ENCODE data around the gene FRY. TPM values are rescaled to one million over a fixed set of nuclear protein-coding genes. Genes with fewer than 3 reads are reported as not detected.

FRY gene
- total and polyA plus RNA-seq, 2 of the 13 experiments (the other 11 are each of a cell fraction or from before 2014, with no cell fraction given), result 8.2 to 13.1 TPM

GRCh38 chr13:32246468-32246867 is 214.9 kb downstream of the FRY start (continued):
- TF ChIP-seq ZNF251 (CRISPR knock-in tag; IDR thresholded peaks at IDR 0.05) (no peak), TBX3 (IDR thresholded peaks at IDR 0.05; ENCODE audit: borderline replicate concordance) (no peak), ARID3A (IDR thresholded peaks at IDR 0.05; ENCODE audit: low read depth, low read length) (no peak), ZNF33B (CRISPR knock-in tag; IDR thresholded peaks at IDR 0.05) (no peak), ERF (CRISPR knock-in tag; IDR thresholded peaks at IDR 0.05) (0 out of 2 replicates have a peak, but pooled peaks have one; percentile 16), ZNF362 (CRISPR knock-in tag; IDR thresholded peaks at IDR 0.05; ENCODE audit: borderline replicate concordance) (no peak), TERF1 (CRISPR knock-in tag; IDR thresholded peaks at IDR 0.05) (no peak), ZEB1 (IDR thresholded peaks at IDR 0.05; ENCODE audit: insufficient replicate concordance, low read depth) (no peak), ZSCAN5A (CRISPR knock-in tag; IDR thresholded peaks at IDR 0.05; ENCODE audit: borderline replicate concordance) (no peak), ZNF652 (CRISPR knock-in tag; IDR thresholded peaks at IDR 0.05; ENCODE audit: borderline replicate concordance, low read depth) (peak; percentile 92), ZNF441 (CRISPR knock-in tag; IDR thresholded peaks at IDR 0.05; ENCODE audit: borderline replicate concordance) (no peak), RFX3 (CRISPR knock-in tag; IDR thresholded peaks at IDR 0.05) (no peak), MAZ (IDR thresholded peaks at IDR 0.05; ENCODE audit: borderline replicate concordance, low read depth, low read length) (no peak), MAZ (CRISPR knock-in tag; IDR thresholded peaks at IDR 0.05; ENCODE audit: low read depth) (no peak), KLF16 (CRISPR knock-in tag; IDR thresholded peaks at IDR 0.05) (no peak), ZNF7 (CRISPR knock-in tag; IDR thresholded peaks at IDR 0.05) (no peak), ZNF431 (CRISPR knock-in tag; IDR thresholded peaks at IDR 0.05; ENCODE audit: borderline replicate concordance, low read depth) (no peak), ZNF142 (CRISPR knock-in tag; IDR thresholded peaks at IDR 0.05) (0 out of 2 replicates have a peak, but pooled peaks have one; percentile 23), ZNF354B (CRISPR knock-in tag; IDR thresholded peaks at IDR 0.05) (no peak), PHF21A (CRISPR knock-in tag; IDR thresholded peaks at IDR 0.05) (no peak)

Data from HepG2 (cell line).